Hepatocyte (in vitro differentiated cells): ENCODE data around the gene TMEM89.

ENCODE experiments used
- CTCF ChIP-seq: fragments of 200-600 bp; sonication (generic); IDR thresholded peaks from 2 replicates; pipeline ENCODE4 v1.5.1; 2016; ENCODE audit warnings: antibody characterized with exemption, mild to moderate bottlenecking; ENCODE audit not compliant: poor library complexity
- EZH2 ChIP-seq: fragments of 200-600 bp; sonication (generic); IDR thresholded peaks from 2 replicates; pipeline ENCODE4 v1.6.1; 2016; ENCODE audit warnings: antibody characterized with exemption, mild to moderate bottlenecking, borderline replicate concordance
- EZH2phosphoT487 ChIP-seq: fragments of 200-600 bp; sonication (generic); IDR thresholded peaks from one replicate; pipeline ENCODE4 v1.6.1; 2018; ENCODE audit warnings: antibody characterized with exemption, mild to moderate bottlenecking, low read depth, moderate library complexity; ENCODE audit not compliant: unreplicated experiment, severe bottlenecking

DNA sequence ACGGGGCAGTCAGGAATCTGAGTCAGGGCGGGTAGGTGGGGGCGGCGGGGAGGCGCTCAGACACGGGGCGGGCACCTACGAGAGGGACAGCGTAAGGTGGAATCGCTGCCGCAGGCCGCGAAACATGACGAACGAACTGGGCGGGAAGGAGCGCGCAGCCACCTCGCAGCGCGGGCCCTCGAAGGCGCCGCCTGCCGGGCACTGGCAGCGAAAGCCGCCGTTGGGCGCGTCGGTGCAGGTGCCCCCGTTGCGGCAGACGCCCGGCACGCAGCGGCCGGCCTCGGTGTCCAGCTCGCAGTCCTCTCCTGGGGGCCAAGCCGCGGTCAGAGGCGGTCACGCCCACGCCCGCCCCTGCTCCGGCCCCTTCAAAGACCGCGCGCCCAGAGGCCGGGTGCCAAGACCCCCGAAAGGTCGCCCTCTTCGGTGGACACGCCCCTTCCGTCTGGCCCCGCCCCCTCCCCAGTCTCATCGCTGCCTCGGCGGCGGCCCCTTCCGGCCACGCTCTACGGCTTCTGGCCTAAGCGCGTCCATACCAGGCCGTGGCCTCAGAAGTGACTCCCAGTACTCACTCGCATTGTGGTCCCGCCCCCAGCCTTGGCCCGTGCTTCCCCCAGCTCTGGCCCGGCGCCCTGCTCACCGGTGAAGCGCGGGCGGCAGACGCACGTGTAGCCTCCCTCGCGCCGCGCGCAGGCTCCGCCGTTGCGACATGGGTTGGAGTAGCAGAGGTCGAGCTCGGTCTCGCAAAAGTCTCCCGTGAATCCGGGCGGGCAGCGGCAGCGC, 34.7 kb upstream of the TMEM89 start:
- TF ChIP-seq CTCF = peak; percentile 63
- no peak for TF ChIP-seq EZH2
- no peak for TF ChIP-seq EZH2phosphoT487
